H1 (cell line): ENCODE results near the gene RALGAPB. TPM values are rescaled to one million over a fixed set of nuclear protein-coding genes. Genes with fewer than 3 reads are reported as not detected.

Experiments
- BACH1 ChIP-seq: IDR thresholded peaks from 2 replicates; pipeline ENCODE4 v1.6.1; 2012; ENCODE audit warnings: low read length, improper control_type of control experiment
- EP300 ChIP-seq, 2 experiments: IDR thresholded peaks; 1 replicate in 1 of 2; 2 replicates in 1 of 2; pipeline ENCODE4 v1.6.1; 2011 to 2012; ENCODE audit warnings: low read depth in 2 of 2, low read length in 2 of 2, mild to moderate bottlenecking in 2 of 2, borderline replicate concordance in 1 of 2, inconsistent platforms in 1 of 2, moderate library complexity in 1 of 2
- PHF8 ChIP-seq: fragments of 200-600 bp; sonication (generic); conservative IDR thresholded peaks from 2 replicates; pipeline ENCODE4 v1.7.1; 2012; ENCODE audit warnings: low read depth, mild to moderate bottlenecking, inconsistent platforms, low read length, moderate library complexity
- YY1 ChIP-seq: IDR thresholded peaks from 2 replicates; pipeline ENCODE4 v1.6.1; 2011; ENCODE audit warnings: low read depth, mild to moderate bottlenecking, low read length
- polyA plus RNA-seq, 7 experiments: library from polyadenylated mRNA; depleted of rRNA in 3 of 7; stranded (reverse) in 5 of 7; unstranded in 2 of 7; fragments of >200 nt in 5 of 7; fragments of 200-250 nt in 2 of 7; gene quantifications; 1 replicate in 5 of 7; 2 replicates in 1 of 7; 4 replicates in 1 of 7; pipeline versions ENCODE4 v1.2.1 to v1.2.3, GENCODE V29; 2011 to 2013; ENCODE audit warnings: missing spikeins in 2 of 7, mixed read lengths in 2 of 7
- total RNA-seq: library from RNA; stranded (reverse); fragmentation: NEBNext Ultra II Directional; extraction: Animal tissue kit (Norgen Biotek cat#: 25700); gene quantifications from 2 replicates; pipeline ENCODE4 v1.2.1, GENCODE V29; 2021
- TF ChIP-seq, protein P1 (sequence below): IDR thresholded peaks from 2 replicates; pipeline ENCODE4 v1.6.1; 2012; ENCODE audit warnings: low read length, inconsistent platforms

Gene RALGAPB
- total and polyA plus RNA-seq, 2 of the 8 experiments (the other 6 are each of a cell fraction or from before 2014, with no cell fraction given), result 10.6 to 35.1 TPM

DNA sequence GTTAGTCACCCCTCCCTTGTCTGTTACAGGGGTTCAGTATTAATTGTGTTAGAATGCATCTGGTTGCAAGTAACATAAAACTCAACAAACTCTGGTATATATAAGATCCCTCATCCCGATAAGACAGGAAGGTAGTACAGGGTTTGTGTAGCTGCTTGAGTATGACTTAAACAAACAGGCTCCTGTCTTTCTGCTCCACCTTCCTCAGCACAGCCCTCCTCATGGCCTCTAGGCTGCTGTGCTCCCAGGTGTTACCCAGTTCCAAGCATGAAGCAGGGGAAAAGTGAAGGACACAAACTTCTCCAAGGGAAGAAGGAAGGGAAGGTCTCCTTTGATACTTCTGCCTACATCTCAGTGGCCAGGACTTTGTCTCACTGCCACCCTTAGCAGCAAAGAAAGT is 1.4 kb upstream of the RALGAPB start (continued):
- TF ChIP-seq, protein P1, sequence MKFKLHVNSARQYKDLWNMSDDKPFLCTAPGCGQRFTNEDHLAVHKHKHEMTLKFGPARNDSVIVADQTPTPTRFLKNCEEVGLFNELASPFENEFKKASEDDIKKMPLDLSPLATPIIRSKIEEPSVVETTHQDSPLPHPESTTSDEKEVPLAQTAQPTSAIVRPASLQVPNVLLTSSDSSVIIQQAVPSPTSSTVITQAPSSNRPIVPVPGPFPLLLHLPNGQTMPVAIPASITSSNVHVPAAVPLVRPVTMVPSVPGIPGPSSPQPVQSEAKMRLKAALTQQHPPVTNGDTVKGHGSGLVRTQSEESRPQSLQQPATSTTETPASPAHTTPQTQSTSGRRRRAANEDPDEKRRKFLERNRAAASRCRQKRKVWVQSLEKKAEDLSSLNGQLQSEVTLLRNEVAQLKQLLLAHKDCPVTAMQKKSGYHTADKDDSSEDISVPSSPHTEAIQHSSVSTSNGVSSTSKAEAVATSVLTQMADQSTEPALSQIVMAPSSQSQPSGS, result no peak
- TF ChIP-seq EP300 (IDR thresholded peaks at IDR 0.05; ENCODE audit: borderline replicate concordance in 1 of 2, low read depth in 2 of 2, low read length in 2 of 2), result no peak
- TF ChIP-seq YY1, result no peak
- no peak for TF ChIP-seq BACH1
- no peak for TF ChIP-seq PHF8
